ENCODE data around the gene CSRNP2.

DNA sequence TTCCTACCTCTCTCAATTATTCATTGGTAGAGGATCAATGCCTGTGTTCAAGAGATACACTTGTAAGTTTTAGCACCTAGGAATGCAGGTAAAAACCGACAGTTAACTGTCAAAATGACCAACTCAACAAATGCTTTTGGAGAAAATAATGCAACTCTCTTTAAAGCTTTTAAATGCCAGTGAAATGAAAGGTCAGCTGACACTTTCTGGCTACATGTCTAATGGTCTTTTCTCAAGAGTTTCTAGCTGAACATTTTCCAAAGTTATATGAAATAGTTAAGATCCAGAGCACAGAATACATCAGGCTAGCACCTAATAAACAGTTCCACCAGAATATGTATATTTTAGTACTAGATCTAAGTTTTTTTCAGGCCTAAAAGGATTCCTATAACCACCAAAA, 2.0 kb downstream of the CSRNP2 start:
- TF ChIP-seq, protein P1, sequence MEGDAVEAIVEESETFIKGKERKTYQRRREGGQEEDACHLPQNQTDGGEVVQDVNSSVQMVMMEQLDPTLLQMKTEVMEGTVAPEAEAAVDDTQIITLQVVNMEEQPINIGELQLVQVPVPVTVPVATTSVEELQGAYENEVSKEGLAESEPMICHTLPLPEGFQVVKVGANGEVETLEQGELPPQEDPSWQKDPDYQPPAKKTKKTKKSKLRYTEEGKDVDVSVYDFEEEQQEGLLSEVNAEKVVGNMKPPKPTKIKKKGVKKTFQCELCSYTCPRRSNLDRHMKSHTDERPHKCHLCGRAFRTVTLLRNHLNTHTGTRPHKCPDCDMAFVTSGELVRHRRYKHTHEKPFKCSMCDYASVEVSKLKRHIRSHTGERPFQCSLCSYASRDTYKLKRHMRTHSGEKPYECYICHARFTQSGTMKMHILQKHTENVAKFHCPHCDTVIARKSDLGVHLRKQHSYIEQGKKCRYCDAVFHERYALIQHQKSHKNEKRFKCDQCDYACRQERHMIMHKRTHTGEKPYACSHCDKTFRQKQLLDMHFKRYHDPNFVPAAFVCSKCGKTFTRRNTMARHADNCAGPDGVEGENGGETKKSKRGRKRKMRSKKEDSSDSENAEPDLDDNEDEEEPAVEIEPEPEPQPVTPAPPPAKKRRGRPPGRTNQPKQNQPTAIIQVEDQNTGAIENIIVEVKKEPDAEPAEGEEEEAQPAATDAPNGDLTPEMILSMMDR (IDR thresholded peaks at IDR 0.05) = no peak
- TF ChIP-seq POLR2A (IDR thresholded peaks at IDR 0.05) = no peak

All from uterus (tissue), 2 donors.